Erythroblast (primary cell): ENCODE results near the gene NRIP2.

Experiments
- DNase-seq, 2 experiments: peaks; one replicate each; lab custom pipeline; 2025; lab: John Stamatoyannopoulos, UW
- GATA1 ChIP-seq: IDR thresholded peaks from 2 replicates; pipeline ENCODE4 v1.6.1; 2011; ENCODE audit warnings: low read depth, mild to moderate bottlenecking, control low read depth, low read length, moderate library complexity
- POLR2A ChIP-seq: IDR thresholded peaks from 2 replicates; pipeline ENCODE4 v1.6.1; 2011; ENCODE audit warnings: mild to moderate bottlenecking, low read length

Gene NRIP2

GRCh38 chr12:2811801-2812200 is 23.0 kb downstream of the NRIP2 start:
- no peak for TF ChIP-seq POLR2A
- no peak for TF ChIP-seq GATA1
- DNase-seq = no peak

GRCh38 chr12:2806700-2807099 is 28.1 kb downstream of the NRIP2 start:
- no peak for DNase-seq
- no peak for TF ChIP-seq GATA1
- TF ChIP-seq POLR2A = no peak

- no peak for TF ChIP-seq POLR2A
- TF ChIP-seq GATA1 = no peak
- no peak for DNase-seq
Measured at GRCh38 chr12:2805143-2805520, 29.7 kb downstream of the NRIP2 start.

GRCh38 chr12:2804393-2805142 is 30.3 kb downstream of the NRIP2 start:
- no peak for TF ChIP-seq GATA1
- no peak for TF ChIP-seq POLR2A
- peak in 1 of 2 experiments; percentile 28 for DNase-seq

DNA sequence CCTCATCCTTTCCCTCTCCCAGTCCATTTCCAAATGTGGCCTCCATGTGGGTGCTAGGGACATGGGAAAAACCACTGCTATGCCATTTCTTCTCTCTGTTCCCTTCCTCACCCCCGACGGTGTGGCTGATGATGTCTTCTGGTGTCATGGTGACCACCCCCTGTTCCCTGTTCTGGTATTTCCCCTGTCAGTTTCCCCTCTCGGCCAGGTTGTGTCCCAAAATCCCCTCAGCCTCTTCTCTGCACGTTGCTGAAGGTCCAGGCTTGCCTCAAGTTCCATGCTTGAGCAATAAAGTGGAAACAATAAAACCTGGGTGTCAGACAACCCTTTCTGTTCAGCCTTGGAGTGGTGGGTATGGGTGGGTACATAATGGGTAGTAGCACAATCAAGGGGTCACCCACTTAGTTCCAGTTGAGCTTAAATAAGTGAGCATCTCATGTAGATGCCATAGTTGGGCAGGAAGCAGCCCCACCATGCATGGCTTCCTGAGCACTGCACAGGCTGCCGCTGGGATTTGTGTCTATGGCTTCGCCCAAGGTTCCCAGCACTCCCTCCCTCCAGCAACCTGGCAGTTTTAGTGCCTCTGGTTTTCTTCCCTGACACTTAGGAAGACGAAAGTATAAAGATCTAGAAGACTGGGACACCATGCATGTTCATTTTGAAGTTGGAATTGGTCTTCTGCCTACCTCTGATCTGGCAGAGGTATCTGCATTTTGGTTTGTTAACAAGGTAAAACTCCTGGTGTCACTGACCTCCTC is 31.0 kb downstream of the NRIP2 start:
- TF ChIP-seq POLR2A (no peak), GATA1 (no peak)
- no peak for DNase-seq

DNA sequence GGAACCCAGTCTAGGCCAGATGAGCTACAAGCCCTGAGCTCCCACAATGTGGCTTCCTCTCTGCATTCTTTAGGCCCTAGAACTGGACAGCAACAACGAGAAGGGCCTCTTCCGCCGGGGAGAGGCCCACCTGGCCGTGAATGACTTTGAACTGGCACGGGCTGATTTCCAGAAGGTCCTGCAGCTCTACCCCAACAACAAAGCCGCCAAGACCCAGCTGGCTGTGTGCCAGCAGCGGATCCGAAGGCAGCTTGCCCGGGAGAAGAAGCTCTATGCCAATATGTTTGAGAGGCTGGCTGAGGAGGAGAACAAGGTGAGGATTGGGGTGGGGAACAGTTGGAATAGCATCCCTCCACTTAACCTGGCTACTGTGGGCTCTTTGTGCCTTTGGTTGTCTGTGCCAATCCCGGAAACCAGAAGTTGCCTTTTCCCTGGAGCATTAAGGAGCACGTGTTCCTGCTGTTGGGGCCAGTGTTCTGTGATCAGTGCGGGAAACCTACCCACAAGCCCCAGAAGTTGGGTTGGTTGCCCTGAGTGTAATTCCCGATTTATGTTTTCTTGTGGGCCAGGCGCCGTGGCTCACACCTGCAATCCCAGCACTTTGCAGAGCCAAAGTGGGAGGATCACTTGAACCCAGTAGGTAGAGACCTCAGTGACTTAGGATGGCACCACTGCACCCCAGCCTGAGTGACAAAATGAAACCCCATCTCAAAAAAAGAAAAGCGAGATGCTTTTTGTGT is 33.6 kb downstream of the NRIP2 start:
- TF ChIP-seq POLR2A = no peak
- no peak for TF ChIP-seq GATA1
- no peak for DNase-seq

DNA sequence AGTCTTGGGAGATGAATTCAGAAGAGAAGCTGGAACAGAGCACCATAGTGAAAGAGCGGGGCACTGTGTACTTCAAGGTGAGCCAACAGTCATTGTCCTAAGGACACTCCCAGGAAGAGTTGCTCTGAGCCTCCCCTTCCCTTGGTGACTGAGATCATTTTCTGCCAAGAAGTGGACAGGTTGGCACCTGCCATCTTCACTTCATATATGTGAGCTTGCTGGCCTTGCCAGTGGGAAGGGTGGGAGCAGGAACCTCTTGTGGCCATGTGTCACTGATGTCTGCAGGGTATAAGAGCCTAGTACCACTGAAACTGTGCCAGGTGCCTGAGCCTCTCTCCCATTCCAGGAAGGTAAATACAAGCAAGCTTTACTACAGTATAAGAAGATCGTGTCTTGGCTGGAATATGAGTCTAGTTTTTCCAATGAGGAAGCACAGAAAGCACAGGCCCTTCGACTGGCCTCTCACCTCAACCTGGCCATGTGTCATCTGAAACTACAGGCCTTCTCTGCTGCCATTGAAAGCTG is 34.7 kb downstream of the NRIP2 start:
- TF ChIP-seq GATA1 (no peak), POLR2A (no peak)
- no peak for DNase-seq

DNA sequence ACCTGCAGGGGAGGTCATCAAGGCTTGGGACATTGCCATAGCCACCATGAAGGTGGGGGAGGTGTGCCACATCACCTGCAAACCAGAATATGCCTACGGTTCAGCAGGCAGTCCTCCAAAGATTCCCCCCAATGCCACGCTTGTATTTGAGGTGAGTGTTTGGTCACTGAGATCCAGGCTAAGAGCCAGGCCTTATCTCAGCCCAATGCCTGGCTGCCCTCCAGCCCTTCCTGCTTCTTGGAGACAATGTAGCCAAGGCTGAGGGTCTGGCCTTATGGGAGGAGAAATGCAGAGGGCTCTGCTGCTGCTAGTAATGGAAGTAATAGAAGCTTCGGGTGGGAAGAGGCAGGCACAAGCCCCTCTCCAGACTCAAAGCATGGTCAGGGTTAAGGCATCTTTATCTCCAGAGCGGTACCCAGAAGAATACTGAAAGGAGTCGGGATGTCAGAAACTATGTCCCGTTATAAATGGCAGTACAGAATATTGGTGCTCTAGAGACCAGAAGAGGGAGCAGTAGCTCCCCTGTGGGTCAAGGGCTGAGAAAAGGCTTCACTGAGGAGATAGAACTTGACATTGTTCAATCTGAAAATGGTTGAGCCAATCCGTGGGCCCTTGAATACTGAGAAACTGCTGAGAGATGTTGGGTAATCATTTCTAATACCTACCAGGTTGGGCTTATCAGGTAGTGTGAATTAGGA is 37.0 kb downstream of the NRIP2 start:
- no peak for TF ChIP-seq POLR2A
- no peak for TF ChIP-seq GATA1
- DNase-seq = peak; percentile 15 to 25

DNA sequence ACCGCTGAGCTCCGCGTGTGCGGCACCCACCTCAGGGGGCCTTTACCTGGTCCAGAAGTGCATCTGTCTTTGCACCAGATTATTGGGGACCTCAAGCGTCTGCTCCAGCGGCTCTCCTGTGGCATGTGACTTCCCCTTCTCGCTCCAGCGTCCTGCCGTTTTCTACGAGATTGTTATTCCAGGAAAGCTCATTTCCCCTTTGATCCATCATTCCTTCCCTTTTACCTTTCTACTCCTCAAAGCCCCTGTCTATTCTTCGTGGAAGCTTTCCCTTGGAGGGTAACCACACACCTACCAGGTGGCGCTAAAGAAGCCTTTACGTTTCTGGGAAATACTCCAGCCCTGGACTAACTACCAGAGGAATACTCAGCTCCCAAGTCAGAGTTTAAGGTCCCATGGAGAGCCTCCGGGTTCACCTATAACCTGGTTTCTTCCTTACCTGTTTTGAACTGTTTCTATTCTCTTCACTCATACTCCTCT is 38.6 kb downstream of the NRIP2 start:
- no peak for TF ChIP-seq POLR2A
- TF ChIP-seq GATA1 = no peak
- DNase-seq = peak in 1 of 2 experiments; percentile 31

DNA sequence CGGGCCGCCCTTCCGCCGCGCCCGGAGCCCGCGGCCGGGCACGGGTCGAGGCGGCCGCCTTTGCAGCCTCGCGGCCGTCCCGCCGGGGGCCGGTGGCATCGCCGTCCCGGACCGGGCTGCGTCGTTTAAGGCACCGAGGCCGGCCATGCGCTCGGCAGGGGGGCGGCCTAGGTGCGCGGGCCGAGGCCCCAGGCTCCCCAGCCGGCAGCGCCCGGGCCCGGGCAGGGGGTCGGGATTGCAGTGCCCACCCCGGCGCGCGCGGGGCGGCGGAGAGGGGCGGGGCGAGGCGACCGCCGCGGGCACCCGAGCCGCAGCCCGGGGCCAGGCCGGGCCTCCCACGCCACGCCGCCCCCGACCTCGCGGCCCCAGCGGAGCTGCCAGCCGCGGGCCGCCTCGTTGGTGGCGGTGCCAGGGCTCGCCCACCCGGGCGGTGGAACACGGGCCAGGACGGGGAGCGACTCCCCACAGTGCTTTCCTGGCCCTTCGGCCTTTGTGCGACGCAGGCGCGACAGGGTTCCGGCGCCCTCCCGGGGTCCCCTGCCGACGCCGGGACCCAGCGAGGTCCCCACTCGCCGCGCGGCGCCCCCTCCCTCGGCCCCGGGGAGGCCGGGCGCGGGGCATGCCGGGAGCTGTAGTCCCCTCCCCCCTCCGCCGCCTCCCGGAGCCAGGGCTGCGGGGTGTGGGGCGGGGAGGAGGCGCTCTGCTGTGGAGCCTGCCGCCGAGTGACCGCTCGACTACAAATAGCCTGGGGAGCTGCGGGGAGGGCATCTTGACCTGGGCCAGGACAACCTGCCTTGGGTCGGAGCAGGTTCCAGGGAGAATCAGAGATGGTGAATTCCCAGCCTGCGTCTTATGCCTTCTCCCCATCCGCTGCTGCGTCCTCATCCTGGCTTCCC is 39.3 kb downstream of the NRIP2 start:
- DNase-seq = peak; percentile 75 to 86
- TF ChIP-seq GATA1 = no peak
- TF ChIP-seq POLR2A = no peak

- peak; percentile 91 to 94 for DNase-seq
- TF ChIP-seq GATA1 (no peak), POLR2A (peak; percentile 60)
Measured at GRCh38 chr12:2794736-2795289, 40.0 kb downstream of the NRIP2 start, which contains the start of gene FKBP4. Gene FKBP4 (plus strand): TSS chr12:2794970. CDS start chr12:2795140, 170 bp downstream.
